Astrocyte (in vitro differentiated cells and primary cell): ENCODE measurements around the gene SAYSD1.

Experiments
- EZH2 ChIP-seq: IDR thresholded peaks from 2 replicates; pipeline ENCODE4 v1.6.1; 2012; ENCODE audit warnings: mild to moderate bottlenecking, low read length, inconsistent platforms; ENCODE audit not compliant: insufficient read depth
- TF ChIP-seq, protein P1 (sequence below): IDR thresholded peaks from 2 replicates; pipeline ENCODE4 v1.5.1; 2011; ENCODE audit warnings: low read depth, mild to moderate bottlenecking, inconsistent platforms, low read length, moderate library complexity; ENCODE audit not compliant: insufficient read depth

DNA sequence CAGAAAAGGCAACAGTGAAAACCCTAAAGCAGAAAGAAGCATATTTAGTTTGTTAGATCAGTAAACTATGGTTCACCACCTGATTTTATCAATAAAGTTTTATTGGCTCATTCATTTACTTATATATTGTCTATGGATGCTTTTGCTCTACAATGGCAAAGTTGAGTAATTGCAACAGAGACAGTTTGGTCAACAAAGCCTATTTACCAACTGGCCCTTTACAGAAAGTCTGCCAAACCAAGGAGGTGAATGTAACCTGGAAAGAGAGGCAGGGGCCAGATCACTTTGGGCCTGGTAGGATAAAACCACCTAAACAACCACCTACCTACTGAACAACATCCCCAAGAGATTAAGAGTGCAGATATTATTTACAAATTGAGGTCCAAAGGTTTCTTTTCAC, 19.4 kb downstream of the SAYSD1 start:
- TF ChIP-seq, protein P1, sequence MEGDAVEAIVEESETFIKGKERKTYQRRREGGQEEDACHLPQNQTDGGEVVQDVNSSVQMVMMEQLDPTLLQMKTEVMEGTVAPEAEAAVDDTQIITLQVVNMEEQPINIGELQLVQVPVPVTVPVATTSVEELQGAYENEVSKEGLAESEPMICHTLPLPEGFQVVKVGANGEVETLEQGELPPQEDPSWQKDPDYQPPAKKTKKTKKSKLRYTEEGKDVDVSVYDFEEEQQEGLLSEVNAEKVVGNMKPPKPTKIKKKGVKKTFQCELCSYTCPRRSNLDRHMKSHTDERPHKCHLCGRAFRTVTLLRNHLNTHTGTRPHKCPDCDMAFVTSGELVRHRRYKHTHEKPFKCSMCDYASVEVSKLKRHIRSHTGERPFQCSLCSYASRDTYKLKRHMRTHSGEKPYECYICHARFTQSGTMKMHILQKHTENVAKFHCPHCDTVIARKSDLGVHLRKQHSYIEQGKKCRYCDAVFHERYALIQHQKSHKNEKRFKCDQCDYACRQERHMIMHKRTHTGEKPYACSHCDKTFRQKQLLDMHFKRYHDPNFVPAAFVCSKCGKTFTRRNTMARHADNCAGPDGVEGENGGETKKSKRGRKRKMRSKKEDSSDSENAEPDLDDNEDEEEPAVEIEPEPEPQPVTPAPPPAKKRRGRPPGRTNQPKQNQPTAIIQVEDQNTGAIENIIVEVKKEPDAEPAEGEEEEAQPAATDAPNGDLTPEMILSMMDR: no peak
- no peak for TF ChIP-seq EZH2
